Measurements from ENCODE around the gene CBL.
A peak's percentile ranks its signal among the peaks of the same experiment; 100 is the strongest.

CBL gene

GRCh38 chr11:119350302-119350701 lies 144.2 kb downstream of the CBL start:
- no peak for DNase-seq

- no peak for DNase-seq
Measured at GRCh38 chr11:119351232-119351631, 145.1 kb downstream of the CBL start.

GRCh38 chr11:119352857-119353260 lies 146.7 kb downstream of the CBL start:
- no peak for DNase-seq

GRCh38 chr11:119355091-119355843 lies 149.1 kb downstream of the CBL start:
- DNase-seq, result no peak

DNA sequence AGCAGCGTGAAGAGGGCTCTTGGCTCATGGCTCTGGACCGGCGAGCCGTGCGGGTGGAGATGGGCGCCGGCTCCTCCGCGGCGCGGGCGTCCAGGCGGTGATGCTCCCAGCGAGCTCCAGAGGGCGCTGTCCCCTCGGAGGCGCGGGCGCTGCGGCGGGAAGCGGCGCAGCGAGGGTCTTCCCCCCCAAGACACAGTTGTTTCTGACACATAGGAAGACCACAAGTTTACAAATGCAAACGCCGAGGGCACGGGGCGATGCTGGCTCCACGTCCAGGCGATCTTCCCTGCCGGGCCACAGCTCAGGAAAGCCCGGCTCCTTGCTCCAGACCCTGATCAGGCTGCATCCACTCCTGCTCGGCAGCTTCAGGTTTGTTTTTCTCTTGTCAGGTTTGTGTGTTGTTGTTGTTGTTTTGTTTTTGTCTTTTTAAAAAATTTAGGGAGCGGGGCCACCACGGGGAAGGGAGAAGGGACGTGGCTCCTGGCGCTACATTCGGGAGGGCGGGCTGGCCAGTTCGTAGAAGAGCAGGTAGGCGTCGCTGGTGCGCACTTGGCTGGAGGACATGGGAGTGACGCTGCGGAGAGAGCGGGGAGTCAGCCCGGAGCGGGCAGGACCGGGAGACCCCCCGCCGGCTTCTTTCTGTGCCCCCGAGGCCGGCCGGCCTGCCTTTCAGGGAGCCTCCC lies 150.4 kb downstream of the CBL start:
- DNase-seq, result peak; percentile 35 to 81 (median 64)

DNA sequence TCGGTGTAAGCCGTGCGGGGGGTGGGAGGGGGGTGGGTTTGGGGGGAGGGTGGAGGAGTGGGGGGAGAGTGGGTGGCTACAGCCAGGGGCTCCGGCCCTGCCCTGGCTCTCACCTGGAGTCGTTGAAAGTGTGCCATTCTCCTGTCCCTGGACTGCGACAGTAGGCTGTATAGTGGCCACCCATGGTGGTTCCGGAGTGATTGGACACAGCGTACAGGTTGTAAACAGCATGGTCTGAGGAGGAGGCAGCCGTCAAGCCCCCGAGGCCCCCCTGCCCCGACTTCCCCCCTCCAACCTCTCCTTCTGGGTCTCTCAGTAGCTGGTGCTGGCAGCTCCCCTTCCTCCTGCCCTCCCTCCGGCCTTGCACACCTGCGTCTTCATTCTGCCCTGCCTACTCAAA lies 150.9 kb downstream of the CBL start:
- no peak for DNase-seq
